HG03520 (cell line): ENCODE data around the gene ACSF2.

Source experiments
- ATAC-seq: cut with Tn5 transposase; IDR thresholded peaks from one replicate; pipeline ENCODE4 v1.9.1; 2021; ENCODE audit warnings: mild to moderate bottlenecking, moderate library complexity; ENCODE audit not compliant: unreplicated experiment

The ACSF2 gene

GRCh38 chr17:50439008-50439407, 13.0 kb downstream of the ACSF2 start:
- no peak for ATAC-seq

- no peak for ATAC-seq
Measured at GRCh38 chr17:50440172-50440837, 14.3 kb downstream of the ACSF2 start.

GRCh38 chr17:50440838-50441829, 15.1 kb downstream of the ACSF2 start:
- ATAC-seq: no peak

GRCh38 chr17:50443505-50443974, 17.5 kb downstream of the ACSF2 start:
- no peak for ATAC-seq

GRCh38 chr17:50444841-50445715, 19.1 kb downstream of the ACSF2 start:
- ATAC-seq: no peak

- no peak for ATAC-seq
Measured at GRCh38 chr17:50445730-50446325, 19.8 kb downstream of the ACSF2 start.

GRCh38 chr17:50447870-50448595, 22.0 kb downstream of the ACSF2 start:
- ATAC-seq: no peak

- no peak for ATAC-seq
Measured at GRCh38 chr17:50448643-50449042, 22.6 kb downstream of the ACSF2 start.

- no peak for ATAC-seq
Measured at GRCh38 chr17:50451943-50452629, 26.1 kb downstream of the ACSF2 start.

- no peak for ATAC-seq
Measured at GRCh38 chr17:50452630-50453300, 26.7 kb downstream of the ACSF2 start.

- no peak for ATAC-seq
Measured at GRCh38 chr17:50453901-50454300, 27.9 kb downstream of the ACSF2 start.

GRCh38 chr17:50457621-50458020, 31.6 kb downstream of the ACSF2 start:
- ATAC-seq: no peak

- no peak for ATAC-seq
Measured at GRCh38 chr17:50458270-50458669, 32.3 kb downstream of the ACSF2 start.

GRCh38 chr17:50458701-50459676, 33.0 kb downstream of the ACSF2 start:
- no peak for ATAC-seq

- no peak for ATAC-seq
Measured at GRCh38 chr17:50459756-50460155, 33.7 kb downstream of the ACSF2 start.

GRCh38 chr17:50460831-50461526, 35.0 kb downstream of the ACSF2 start:
- no peak for ATAC-seq

- ATAC-seq: no peak
Measured at GRCh38 chr17:50461550-50462132, 35.6 kb downstream of the ACSF2 start.
